DMS153 treated with DMSO at 0.1 percent for 48 hours (cell line): ENCODE results near the gene MPC1.
"Not testable (repeated sequence)": the region's sequence is repeated elsewhere in the genome, so short reads cannot be mapped to it uniquely, and the experiment has no call there.

ENCODE experiments used
- DNase-seq: peaks from one replicate; lab custom pipeline; 2025; ENCODE audit not compliant: unreplicated experiment; lab: John Stamatoyannopoulos, UW

Gene MPC1

GRCh38 chr6:166348305-166348949 is 34.3 kb downstream of the MPC1 start:
- no peak for DNase-seq

DNA sequence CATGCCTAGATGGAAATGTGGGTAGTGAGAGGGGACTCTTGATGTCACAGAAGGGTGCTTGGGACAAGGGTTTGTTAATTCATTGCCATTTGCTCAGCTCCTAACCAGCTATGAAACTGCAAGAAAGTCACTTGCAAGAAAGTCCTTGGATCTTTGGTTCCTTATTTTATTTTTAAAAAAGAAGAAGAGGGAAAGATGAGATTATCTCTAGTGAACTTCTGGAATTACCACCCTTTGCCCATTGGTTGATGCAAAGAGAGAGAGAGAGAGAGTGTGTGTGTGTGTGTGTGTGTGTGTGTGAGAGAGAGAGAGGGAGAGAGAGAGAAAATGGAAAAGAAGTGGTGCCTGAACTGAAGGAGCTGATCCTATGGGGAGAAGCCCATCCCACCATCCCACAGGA is 35.8 kb downstream of the MPC1 start:
- DNase-seq = no peak

GRCh38 chr6:166346449-166346848 is 36.3 kb downstream of the MPC1 start:
- DNase-seq = no peak

- not testable (repeated sequence) for DNase-seq
Measured at GRCh38 chr6:166345672-166346071, 37.1 kb downstream of the MPC1 start.

DNA sequence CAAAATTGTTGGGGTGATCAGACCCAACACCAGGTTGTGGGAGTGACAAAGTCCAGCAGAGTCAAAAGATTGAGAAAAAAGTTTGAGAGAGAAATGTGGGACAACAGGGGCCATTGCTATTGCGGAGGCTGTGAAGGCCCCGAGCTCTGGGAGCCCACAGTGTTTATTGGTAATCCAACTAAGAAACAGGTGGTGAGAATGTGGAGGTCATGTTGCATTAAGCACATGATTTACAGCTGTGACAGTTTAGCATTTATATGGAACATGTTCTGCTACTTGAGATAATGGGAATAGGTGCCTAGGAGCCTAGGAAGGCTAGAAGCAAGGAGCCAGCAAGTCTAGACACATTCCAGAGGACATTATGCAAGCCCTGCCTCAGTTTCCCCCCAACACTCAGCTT is 37.8 kb downstream of the MPC1 start:
- DNase-seq = not testable (repeated sequence)

GRCh38 chr6:166344240-166344639 is 38.5 kb downstream of the MPC1 start:
- DNase-seq = no peak

- no peak for DNase-seq
Measured at GRCh38 chr6:166343150-166343487, 39.6 kb downstream of the MPC1 start.

- DNase-seq = peak; percentile 37
Measured at GRCh38 chr6:166342349-166343149, 40.2 kb downstream of the MPC1 start, which contains the start of gene SFT2D1. SFT2D1 (minus strand) TSS chr6:166342545; CDS start chr6:166342481, 64 bp downstream.

- DNase-seq = no peak
Measured at GRCh38 chr6:166341977-166342348, 40.8 kb downstream of the MPC1 start.

DNA sequence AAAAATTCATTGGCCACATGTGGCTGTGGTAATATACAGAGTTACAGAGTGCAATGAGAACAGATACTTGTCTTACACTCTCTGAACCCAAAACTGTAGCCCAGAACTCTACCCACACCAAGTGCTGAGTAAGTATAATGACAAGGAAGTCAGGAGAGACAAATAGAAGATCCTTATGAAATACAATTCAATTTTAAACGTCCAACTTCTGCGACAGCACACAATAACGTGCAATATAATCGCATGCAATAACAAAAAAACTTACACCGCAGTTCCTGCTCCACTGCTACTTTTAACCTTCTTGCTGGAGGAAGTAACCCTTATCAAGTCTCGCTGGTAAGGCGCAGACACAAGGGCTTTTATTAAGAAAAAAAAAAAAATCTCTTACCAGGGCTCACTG is 41.3 kb downstream of the MPC1 start:
- DNase-seq = no peak

DNA sequence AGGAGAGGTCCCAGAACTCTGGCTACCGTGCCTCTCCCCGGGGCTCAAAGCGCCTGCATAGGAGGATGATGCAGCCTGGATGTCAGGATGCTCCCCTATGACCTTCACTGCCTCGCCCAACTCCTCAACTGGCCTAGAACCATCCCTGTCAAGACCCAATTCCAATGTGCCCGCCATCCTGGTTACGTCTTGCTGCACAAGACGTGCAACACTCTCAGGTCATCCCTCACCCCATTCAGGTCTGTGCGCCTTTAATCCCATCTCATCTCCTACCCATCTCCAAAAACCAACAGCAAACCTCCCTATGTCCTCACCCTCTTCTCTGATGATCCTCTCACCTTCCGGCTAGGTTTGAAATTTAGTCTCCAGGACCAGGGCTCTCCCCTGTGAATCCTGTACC is 43.9 kb downstream of the MPC1 start:
- no peak for DNase-seq

- DNase-seq = no peak
Measured at GRCh38 chr6:166336847-166337246, 45.9 kb downstream of the MPC1 start.

DNA sequence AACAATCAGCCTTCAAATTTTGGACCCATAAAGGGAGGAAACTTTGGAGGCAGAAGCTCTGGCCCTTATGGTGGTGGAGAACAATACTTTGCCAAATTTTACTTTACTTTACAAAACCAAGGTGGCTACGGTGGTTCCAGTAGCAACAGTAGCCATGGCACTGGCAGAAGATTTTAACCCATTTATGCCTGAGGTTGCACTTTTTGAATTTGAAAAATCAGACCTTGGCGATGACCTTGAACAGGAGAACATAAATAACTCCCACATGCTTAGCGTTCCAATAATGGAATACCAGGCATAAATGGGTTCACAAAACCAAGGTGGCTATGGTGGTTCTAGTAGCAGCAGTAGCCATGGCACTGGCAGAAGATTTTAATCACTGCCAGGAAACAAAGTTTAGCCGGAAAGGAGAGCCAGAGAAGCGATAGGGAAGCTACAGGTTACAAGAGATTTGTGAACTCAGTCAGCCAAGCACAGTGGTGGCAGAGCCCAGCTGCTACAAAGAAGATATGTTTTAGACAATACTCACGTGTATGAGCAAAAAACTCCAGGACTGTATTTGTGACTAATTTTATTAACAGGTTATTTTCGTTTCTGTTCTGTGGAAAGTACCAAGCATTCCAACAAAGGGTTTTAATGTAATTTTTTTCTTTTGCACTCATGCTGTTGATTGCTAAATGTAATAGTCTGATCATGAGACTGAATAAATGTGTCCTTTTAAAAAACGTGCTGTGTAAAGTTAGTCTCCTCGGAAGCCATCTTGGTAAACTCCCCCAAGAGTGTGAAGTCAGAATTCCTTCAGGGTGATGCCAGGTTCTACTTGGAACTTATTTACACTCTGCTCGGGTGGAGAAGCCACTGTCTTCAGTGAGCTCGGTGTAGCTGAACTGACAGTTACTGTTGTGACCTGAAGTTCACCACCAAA is 47.1 kb downstream of the MPC1 start:
- DNase-seq = no peak

- DNase-seq = no peak
Measured at GRCh38 chr6:166334878-166335277, 47.9 kb downstream of the MPC1 start.

- DNase-seq = no peak
Measured at GRCh38 chr6:166333172-166333995, 49.4 kb downstream of the MPC1 start.

- no peak for DNase-seq
Measured at GRCh38 chr6:166331503-166332415, 51.0 kb downstream of the MPC1 start.

GRCh38 chr6:166330612-166331011 is 52.1 kb downstream of the MPC1 start:
- DNase-seq = no peak

GRCh38 chr6:166325383-166326042 is 57.2 kb downstream of the MPC1 start:
- DNase-seq = no peak

DNA sequence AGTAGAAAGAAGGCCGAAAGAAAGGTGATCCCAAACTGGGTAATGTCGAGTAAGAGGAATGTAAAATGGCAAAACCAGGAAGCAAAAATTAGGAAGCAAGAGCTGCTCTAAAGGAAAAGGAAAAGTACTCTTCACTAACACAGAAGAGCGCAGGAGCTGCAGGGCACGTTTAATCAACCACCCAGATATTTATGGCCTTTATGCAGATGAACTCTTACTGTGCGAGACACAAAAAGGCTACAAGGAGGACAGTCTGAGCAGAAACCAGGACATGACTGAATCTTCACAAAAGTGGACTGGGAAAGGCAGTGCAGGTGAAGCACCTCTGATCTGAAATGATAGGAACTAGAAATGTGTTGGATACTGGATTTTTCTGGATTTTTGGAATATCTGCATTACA is 59.3 kb downstream of the MPC1 start:
- DNase-seq = no peak
